HL-60 (cell line): Measurements from ENCODE around the gene C3orf62.

Experiments used
- DNase-seq, 2 experiments: peaks; one replicate each; pipeline ENCODE4 v3.0.0-alpha.2; 2010 to 2020; ENCODE audit warnings: low read depth in 1 of 2, low spot score in 1 of 2
- H3K27ac ChIP-seq: fragments of 250-450 bp; sonication (Bioruptor Pico); replicated peaks from 2 replicates; pipeline ENCODE4 v1.5.1; 2020; ENCODE audit warnings: mild to moderate bottlenecking, moderate library complexity
- H3K27me3 ChIP-seq: fragments of 250-450 bp; sonication (Bioruptor Pico); 2 replicates; pipeline ENCODE4 v1.5.1; 2021; ENCODE audit warnings: mild to moderate bottlenecking, moderate library complexity; ENCODE audit not compliant: insufficient read depth, poor library complexity, severe bottlenecking
- H3K4me3 ChIP-seq: replicated peaks from 2 replicates; pipeline ENCODE4 v1.5.1; 2011; ENCODE audit warnings: mild to moderate bottlenecking, control low read depth, low read length; ENCODE audit not compliant: insufficient read depth
- CTCF ChIP-seq: IDR thresholded peaks from one replicate; pipeline ENCODE4 v1.5.1; 2011; ENCODE audit warnings: low read length, control low read depth, inconsistent platforms; ENCODE audit not compliant: insufficient read depth
- GABPA ChIP-seq: IDR thresholded peaks from 2 replicates; pipeline ENCODE4 v1.6.1; 2012; ENCODE audit warnings: low read depth
- POLR2AphosphoS5 ChIP-seq: IDR thresholded peaks from 2 replicates; pipeline ENCODE4 v1.6.1; 2012; ENCODE audit warnings: low read depth
- REST ChIP-seq: IDR thresholded peaks from 2 replicates; pipeline ENCODE4 v1.6.1; 2012; ENCODE audit warnings: low read depth; ENCODE audit not compliant: insufficient replicate concordance
- SPI1 ChIP-seq: IDR thresholded peaks from 2 replicates; pipeline ENCODE4 v1.6.1; 2012; ENCODE audit warnings: low read depth, mild to moderate bottlenecking, borderline replicate concordance

C3orf62 gene

GRCh38 chr3:49271047-49271446 lies 6.0 kb downstream of the C3orf62 start:
- no peak for DNase-seq
- no peaks in the 10 kb centered on the region for H3K27me3 ChIP-seq
- H3K4me3 ChIP-seq: no peak overlapping the region
- no peak overlapping the region for H3K27ac ChIP-seq
- no peak for TF ChIP-seq GABPA
- no peak for TF ChIP-seq CTCF
- TF ChIP-seq SPI1: no peak
- TF ChIP-seq POLR2AphosphoS5: no peak
- no peak for TF ChIP-seq REST

- no peak for DNase-seq
- no peak for TF ChIP-seq GABPA
- no peak for TF ChIP-seq POLR2AphosphoS5
- TF ChIP-seq REST: no peak
- no peak for TF ChIP-seq CTCF
- no peak for TF ChIP-seq SPI1
- Histone ChIP-seq H3K4me3 (no peak overlapping the region), H3K27ac (no peak overlapping the region), H3K27me3 (no peaks in the 10 kb centered on the region)
Observed at GRCh38 chr3:49270156-49270500, 6.9 kb downstream of the C3orf62 start.

GRCh38 chr3:49269443-49270155 lies 7.4 kb downstream of the C3orf62 start:
- H3K4me3 ChIP-seq: no peak overlapping the region
- TF ChIP-seq REST (no peak), POLR2AphosphoS5 (no peak), SPI1 (no peak), GABPA (no peak), CTCF (no peak)
- H3K27me3 ChIP-seq: no peaks in the 10 kb centered on the region
- H3K27ac ChIP-seq: no peak overlapping the region
- DNase-seq: no peak
